GM18867 (cell line): ENCODE data around the gene YIF1A.
"Not testable (repeated sequence)": the region's sequence is repeated elsewhere in the genome, so short reads cannot be mapped to it uniquely, and the experiment has no call there.

Source experiments
- ATAC-seq: cut with Tn5 transposase; IDR thresholded peaks from one replicate; pipeline ENCODE4 v1.9.1; 2021; ENCODE audit warnings: mild to moderate bottlenecking, moderate library complexity; ENCODE audit not compliant: unreplicated experiment

YIF1A gene

GRCh38 chr11:66287211-66287888, 1.6 kb downstream of the YIF1A start:
- no peak for ATAC-seq

GRCh38 chr11:66286699-66287098, 2.2 kb downstream of the YIF1A start:
- no peak for ATAC-seq

- no peak for ATAC-seq
Observed at GRCh38 chr11:66285250-66285947, 3.5 kb downstream of the YIF1A start.

GRCh38 chr11:66284526-66285078, 4.3 kb downstream of the YIF1A start:
- no peak for ATAC-seq

GRCh38 chr11:66283461-66284105, 5.4 kb downstream of the YIF1A start:
- no peak for ATAC-seq

- ATAC-seq, result peak; percentile 72
Observed at GRCh38 chr11:66282468-66283455, 6.2 kb downstream of the YIF1A start.

GRCh38 chr11:66281776-66282467, 7.0 kb downstream of the YIF1A start:
- no peak for ATAC-seq

GRCh38 chr11:66281001-66281400, 7.9 kb downstream of the YIF1A start:
- no peak for ATAC-seq

GRCh38 chr11:66280428-66280827, 8.5 kb downstream of the YIF1A start:
- ATAC-seq, result no peak

- no peak for ATAC-seq
Observed at GRCh38 chr11:66279092-66279734, 9.7 kb downstream of the YIF1A start.

- ATAC-seq, result no peak
Observed at GRCh38 chr11:66278363-66279091, 10.4 kb downstream of the YIF1A start.

- ATAC-seq, result no peak
Observed at GRCh38 chr11:66277471-66278362, 11.2 kb downstream of the YIF1A start, which contains the start of gene CNIH2. Gene CNIH2, plus strand, starts transcription at chr11:66278175. Its CDS starts 282 bp downstream, at chr11:66278457.

- not testable (repeated sequence) for ATAC-seq
Observed at GRCh38 chr11:66277064-66277463, 11.9 kb downstream of the YIF1A start.

GRCh38 chr11:66276619-66277018, 12.3 kb downstream of the YIF1A start:
- ATAC-seq, result not testable (repeated sequence)

- ATAC-seq, result no peak
Observed at GRCh38 chr11:66275984-66276612, 12.8 kb downstream of the YIF1A start.

- ATAC-seq, result no peak
Observed at GRCh38 chr11:66275396-66275795, 13.5 kb downstream of the YIF1A start.

GRCh38 chr11:66274219-66274618, 14.7 kb downstream of the YIF1A start:
- no peak for ATAC-seq
